Measurements from ENCODE around the gene ELOVL1.

ELOVL1 gene

DNA sequence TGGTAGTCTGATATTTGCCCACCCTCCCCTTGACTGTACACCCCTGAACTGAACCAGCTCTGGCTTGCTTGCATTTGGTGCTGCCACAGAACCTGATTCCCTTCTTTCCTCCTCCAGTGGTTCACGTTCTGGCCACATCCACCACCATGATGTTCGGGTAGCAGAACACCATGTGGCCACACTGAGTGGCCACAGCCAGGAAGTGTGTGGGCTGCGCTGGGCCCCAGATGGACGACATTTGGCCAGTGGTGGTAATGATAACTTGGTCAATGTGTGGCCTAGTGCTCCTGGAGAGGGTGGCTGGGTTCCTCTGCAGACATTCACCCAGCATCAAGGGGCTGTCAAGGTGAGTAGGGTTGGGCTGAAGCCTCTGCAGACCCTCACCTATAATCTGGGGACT lies 7.2 kb downstream of the ELOVL1 start:
- no peak for DNase-seq (ENCODE audit: extremely low read depth, low read depth)
- TF ChIP-seq, protein P1, sequence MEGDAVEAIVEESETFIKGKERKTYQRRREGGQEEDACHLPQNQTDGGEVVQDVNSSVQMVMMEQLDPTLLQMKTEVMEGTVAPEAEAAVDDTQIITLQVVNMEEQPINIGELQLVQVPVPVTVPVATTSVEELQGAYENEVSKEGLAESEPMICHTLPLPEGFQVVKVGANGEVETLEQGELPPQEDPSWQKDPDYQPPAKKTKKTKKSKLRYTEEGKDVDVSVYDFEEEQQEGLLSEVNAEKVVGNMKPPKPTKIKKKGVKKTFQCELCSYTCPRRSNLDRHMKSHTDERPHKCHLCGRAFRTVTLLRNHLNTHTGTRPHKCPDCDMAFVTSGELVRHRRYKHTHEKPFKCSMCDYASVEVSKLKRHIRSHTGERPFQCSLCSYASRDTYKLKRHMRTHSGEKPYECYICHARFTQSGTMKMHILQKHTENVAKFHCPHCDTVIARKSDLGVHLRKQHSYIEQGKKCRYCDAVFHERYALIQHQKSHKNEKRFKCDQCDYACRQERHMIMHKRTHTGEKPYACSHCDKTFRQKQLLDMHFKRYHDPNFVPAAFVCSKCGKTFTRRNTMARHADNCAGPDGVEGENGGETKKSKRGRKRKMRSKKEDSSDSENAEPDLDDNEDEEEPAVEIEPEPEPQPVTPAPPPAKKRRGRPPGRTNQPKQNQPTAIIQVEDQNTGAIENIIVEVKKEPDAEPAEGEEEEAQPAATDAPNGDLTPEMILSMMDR (IDR thresholded peaks at IDR 0.05; ENCODE audit: low read depth, low read length) = no peak

DNA sequence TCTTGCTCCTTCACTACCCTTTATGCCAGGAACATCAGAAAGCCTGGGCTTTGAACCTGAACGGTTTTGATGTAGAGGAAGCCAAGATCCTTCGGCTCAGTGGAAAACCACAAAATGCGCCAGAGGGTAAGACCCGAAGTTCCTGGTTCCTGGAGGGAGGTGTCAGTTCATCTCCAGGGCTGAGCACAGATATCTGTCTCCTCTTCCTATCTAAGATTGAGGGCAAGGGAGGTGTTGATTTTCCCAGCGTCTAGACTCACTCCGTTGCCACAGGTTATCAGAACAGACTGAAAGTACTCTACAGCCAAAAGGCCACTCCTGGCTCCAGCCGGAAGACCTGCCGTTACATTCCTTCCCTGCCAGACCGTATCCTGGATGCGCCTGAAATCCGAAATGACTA lies 8.1 kb downstream of the ELOVL1 start:
- TF ChIP-seq, protein P1 (IDR thresholded peaks at IDR 0.05; ENCODE audit: low read depth, low read length) = no peak
- no peak for DNase-seq (ENCODE audit: extremely low read depth, low read depth)

DNA sequence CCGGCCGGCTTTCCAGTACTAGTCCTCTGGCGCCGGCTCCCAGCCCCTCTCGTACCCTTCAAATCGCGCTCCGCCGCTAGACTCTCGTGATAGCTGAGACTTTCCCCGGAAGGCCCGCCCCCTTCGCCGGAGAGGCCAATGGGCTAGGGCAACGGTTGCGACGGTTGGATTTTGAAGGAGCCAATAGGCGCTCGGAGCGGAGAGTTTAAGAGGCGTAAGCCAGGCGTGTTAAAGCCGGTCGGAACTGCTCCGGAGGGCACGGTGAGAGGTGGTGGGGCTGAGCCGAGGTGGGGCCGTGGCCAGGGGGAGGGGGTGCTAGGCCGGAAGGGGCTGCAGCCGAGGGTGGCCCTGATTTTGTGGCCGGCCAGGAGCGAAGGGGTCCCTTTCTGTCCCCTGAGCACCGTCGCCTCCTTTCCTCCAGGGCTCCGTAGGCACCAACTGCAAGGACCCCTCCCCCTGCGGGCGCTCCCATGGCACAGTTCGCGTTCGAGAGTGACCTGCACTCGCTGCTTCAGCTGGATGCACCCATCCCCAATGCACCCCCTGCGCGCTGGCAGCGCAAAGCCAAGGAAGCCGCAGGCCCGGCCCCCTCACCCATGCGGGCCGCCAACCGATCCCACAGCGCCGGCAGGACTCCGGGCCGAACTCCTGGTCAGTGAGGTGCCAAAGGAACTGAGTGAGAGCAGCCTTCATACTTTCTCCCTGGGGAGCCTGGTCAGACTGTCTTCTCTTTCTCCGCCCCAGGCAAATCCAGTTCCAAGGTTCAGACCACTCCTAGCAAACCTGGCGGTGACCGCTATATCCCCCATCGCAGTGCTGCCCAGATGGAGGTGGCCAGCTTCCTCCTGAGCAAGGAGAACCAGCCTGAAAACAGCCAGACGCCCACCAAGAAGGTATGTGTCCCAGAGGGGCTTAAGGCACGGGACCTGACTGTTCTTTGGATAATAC lies 8.8 kb downstream of the ELOVL1 start, which contains the start of gene CDC20:
TSS of gene CDC20 (plus strand) at position 236 of the 948 bp plus-strand sequence. CDS start at position 471, 235 bp downstream.
- peak; percentile 80 for DNase-seq (ENCODE audit: extremely low read depth, low read depth)
- TF ChIP-seq, protein P1 (IDR thresholded peaks at IDR 0.05; ENCODE audit: low read depth, low read length) = no peak

DNA sequence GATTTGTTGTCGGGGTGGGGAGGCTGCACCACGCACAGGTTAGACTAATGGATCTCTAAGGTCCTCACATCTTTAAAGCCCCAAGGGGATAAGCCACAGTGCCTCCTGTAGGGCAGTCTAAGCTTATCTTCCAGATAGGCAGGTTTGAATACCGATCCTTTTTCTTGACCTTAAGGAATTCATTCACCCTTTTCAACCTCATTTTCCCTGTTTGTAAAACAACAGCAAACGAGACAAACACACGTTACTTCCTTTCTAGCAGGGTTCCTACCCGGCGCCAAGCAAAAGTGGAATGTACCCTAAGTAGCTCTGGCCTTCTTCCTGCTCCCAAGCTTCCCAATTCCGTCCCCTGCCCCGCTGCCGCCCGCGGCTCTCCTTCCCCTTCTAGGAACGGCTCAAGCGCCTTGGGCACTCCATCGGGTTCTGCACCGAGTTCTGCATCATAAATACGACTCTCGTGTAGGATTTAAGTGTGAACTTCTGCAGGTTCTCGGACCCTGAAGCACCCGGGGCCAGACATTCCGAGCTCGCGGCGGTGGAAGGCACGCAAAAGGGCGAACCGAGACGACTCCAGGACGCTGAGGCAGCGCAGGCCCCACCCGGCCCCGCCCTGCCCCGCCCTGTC lies 9.6 kb downstream of the ELOVL1 start:
- no peak for DNase-seq (ENCODE audit: extremely low read depth, low read depth)
- TF ChIP-seq, protein P1 (IDR thresholded peaks at IDR 0.05; ENCODE audit: low read depth, low read length) = peak; percentile 39

DNA sequence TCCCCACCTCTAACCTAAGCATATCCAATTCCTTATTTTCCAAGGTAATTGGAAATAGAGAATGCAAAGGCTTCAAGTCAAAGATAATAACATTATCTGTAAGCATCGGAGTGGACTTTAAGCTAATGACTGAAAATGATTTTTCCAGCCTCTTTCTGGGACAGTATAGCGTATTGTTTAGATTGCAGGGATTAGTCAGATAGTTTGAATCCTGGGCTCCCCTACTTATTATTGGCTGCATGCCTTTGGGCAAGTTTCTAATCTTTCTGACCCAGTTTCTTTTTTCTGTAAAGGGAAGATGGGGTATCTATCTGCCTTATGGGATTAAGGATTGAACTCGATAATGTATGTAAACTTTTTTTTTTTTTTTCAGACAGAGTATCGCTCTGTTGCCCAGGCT lies 10.6 kb downstream of the ELOVL1 start:
- no peak for DNase-seq (ENCODE audit: extremely low read depth, low read depth)
- TF ChIP-seq, protein P1 (IDR thresholded peaks at IDR 0.05; ENCODE audit: low read depth, low read length) = no peak

DNA sequence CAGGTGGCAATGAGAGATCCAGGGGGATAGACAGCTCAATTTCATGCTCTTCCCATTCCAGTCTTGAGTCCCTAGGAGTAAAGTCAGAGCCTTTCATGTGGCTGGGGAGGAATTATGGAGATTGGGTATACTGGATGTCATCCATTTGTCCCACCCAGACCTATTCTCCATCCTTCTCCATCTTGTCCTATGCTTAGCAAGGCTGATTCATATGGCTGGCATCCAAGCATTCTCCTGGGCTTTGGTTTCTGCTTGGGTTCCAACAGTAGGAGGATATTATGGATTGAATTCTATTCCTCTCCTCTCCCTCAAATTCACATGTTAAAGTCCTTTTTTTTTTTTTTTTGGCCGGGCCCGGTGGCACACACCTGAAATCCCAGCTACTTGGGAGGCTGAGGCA lies 12.9 kb downstream of the ELOVL1 start:
- TF ChIP-seq, protein P1 (IDR thresholded peaks at IDR 0.05; ENCODE audit: low read depth, low read length) = no peak
- DNase-seq (ENCODE audit: extremely low read depth, low read depth) = no peak

DNA sequence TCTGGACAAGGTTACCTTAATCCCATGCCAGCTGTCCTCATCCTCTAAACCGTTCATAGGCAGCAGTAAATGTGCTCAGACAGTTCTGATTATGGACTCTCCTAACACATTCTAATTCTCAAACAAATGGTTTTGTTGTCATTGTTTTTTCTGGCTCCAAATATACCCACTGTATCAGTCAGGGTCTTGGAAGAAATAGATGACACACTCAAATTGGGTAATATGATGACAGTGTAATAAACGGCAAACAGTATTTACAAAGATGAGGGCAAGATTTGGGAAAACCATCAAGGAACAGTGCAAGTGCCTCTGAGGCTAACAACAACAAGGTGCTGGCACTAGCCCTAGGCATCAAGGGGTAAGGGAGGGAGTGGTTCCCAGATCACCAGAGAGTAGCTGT lies 13.3 kb downstream of the ELOVL1 start:
- TF ChIP-seq, protein P1 (IDR thresholded peaks at IDR 0.05; ENCODE audit: low read depth, low read length) = no peak
- no peak for DNase-seq (ENCODE audit: extremely low read depth, low read depth)
